Retinal pigment epithelial cell (primary cell): ENCODE data around the gene DENND1B.

Experiments
- DNase-seq: peaks from one replicate; pipeline ENCODE4 v3.0.0-alpha.2; 2010; ENCODE audit warnings: low read depth
- H3K4me3 ChIP-seq: 2 replicates; pipeline ENCODE4 v1.5.1; 2011; ENCODE audit warnings: mild to moderate bottlenecking, low read length, control low read depth, moderate library complexity
- CTCF ChIP-seq: conservative IDR thresholded peaks from 2 replicates; pipeline ENCODE4 v1.5.1; 2011; ENCODE audit warnings: low read depth, low read length, control low read depth, inconsistent platforms

Gene DENND1B

GRCh38 chr1:197572169-197572568, 203.1 kb downstream of the DENND1B start:
- H3K4me3 ChIP-seq: no peak overlapping the region
- DNase-seq: no peak
- no peak for TF ChIP-seq CTCF

- no peak overlapping the region for H3K4me3 ChIP-seq
- no peak for DNase-seq
- no peak for TF ChIP-seq CTCF
Measured at GRCh38 chr1:197567442-197567841, 207.8 kb downstream of the DENND1B start.

GRCh38 chr1:197561041-197561440, 214.2 kb downstream of the DENND1B start:
- DNase-seq: no peak
- TF ChIP-seq CTCF: no peak
- H3K4me3 ChIP-seq: no peak overlapping the region

- no peak for DNase-seq
- TF ChIP-seq CTCF: no peak
- no peak overlapping the region for H3K4me3 ChIP-seq
Measured at GRCh38 chr1:197559655-197560054, 215.6 kb downstream of the DENND1B start.

- TF ChIP-seq CTCF: no peak
- no peak overlapping the region for H3K4me3 ChIP-seq
- DNase-seq: no peak
Measured at GRCh38 chr1:197559244-197559643, 216.0 kb downstream of the DENND1B start.

- peak; percentile 57 for DNase-seq
- H3K4me3 ChIP-seq: no peak overlapping the region
- no peak for TF ChIP-seq CTCF
Measured at GRCh38 chr1:197557302-197557701, 218.0 kb downstream of the DENND1B start.

GRCh38 chr1:197553281-197553680, 222.0 kb downstream of the DENND1B start:
- no peak for DNase-seq
- no peak for TF ChIP-seq CTCF
- no peak overlapping the region for H3K4me3 ChIP-seq
